NCI-H2107 (cell line): ENCODE measurements around the gene HIPK1.
"Not testable (repeated sequence)": the region's sequence is repeated elsewhere in the genome, so short reads cannot be mapped to it uniquely, and the experiment has no call there.

ENCODE experiments used
- DNase-seq: peaks from one replicate; lab custom pipeline; 2025; lab: John Stamatoyannopoulos, UW

HIPK1 gene

DNA sequence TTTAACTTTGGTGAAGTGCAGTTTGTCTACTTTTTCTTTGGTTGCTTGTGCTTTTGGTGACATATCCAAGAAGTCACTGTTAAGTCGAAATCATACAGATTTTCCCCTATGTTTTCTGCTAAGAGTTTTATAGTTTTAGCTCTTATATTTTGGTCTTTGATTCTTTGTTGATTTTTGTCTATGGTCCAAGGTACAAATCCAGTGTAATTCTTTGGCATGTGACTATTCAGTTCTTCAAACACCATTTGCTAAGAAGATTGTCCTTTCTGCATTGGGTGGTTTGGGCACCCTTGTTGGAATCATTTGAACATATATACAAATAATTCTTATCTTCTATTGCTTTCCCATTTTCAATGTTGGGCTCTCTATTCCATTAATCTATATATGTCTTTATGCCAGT, 16.2 kb downstream of the HIPK1 start:
- no peak for DNase-seq

DNA sequence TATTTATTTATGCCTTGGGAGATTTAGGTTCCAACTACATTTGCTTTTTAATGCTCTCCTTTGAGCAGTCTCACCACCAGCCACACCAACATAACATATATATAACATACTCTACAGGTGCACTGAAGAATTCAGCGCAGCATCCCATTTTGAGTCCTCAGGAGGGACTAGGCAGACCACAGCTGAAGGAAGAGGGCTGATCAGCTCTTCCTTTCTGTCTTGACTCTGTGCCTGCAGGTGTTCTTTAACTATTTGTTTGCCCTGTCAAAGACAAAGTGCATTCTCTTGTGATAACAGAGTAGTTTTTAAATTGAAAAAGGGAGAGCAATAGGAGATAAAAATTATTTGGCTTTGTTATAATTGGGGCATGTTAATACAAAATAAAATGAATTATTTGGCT, 17.0 kb downstream of the HIPK1 start:
- no peak for DNase-seq

DNA sequence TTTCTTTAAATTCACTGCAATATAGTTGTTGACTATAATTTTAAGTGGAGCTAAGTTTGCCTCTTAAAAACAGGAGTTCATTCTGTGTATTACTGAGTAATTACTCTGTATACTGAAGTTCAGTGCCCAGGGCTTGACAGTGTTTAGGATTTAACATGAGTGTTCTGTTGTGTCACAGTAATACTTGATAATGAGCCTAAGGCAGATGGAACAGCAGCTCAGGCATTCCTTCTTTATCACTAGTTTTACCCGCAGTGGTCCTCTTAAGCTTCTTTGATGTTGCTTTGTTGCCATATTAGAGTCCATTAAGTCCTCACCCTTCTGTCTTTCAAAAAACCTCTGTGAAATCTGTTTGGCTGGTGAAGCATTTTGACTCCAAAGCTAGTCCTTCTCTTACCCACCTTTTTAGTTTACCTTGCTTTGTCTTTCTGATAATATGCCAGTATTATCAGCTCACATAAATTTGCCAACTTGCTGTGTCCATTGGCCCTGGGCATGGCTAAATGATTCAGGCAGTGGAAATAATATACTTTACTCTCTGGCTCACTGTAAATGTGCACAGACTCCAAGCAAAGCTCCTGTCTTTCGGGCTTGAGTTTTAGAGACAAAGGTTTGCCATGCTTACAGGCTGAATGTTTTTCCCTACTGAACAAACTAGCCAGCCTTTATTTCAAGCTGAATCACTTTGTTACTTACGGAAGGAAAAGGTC, 17.7 kb downstream of the HIPK1 start:
- no peak for DNase-seq

DNA sequence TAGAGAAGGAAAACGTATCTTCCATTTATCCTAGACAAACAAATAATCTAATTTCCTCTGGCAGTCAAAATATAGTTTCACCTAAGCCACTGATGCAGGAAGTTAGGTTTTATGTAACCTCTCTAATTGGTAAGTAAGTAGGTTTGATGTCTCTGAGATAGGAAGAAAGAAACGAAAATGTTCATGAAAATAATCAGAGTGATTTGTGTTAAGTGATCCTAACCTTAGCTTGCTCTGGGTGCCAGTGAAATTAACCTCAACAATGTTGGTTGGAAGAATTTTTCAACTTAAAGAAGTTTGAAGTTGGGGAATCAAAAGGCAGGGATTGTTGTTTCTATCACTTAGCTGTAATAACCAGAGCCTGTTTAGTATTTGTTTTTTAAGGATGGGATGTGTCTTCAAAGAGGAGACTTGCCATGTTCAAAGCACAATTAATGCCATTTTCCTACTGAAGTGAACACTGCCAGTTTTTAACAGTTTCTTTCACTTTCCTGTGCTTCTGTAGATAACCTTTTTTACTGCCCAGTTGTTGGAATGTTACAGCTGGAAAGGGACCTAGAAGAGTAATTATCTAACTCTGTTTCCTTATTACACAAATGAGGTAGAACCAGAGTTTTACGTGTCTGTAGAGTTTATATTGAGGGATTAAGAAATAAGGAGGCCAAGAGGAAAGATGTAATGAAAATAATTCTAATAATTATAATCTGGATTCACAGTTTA, 18.4 kb downstream of the HIPK1 start:
- DNase-seq = no peak

DNA sequence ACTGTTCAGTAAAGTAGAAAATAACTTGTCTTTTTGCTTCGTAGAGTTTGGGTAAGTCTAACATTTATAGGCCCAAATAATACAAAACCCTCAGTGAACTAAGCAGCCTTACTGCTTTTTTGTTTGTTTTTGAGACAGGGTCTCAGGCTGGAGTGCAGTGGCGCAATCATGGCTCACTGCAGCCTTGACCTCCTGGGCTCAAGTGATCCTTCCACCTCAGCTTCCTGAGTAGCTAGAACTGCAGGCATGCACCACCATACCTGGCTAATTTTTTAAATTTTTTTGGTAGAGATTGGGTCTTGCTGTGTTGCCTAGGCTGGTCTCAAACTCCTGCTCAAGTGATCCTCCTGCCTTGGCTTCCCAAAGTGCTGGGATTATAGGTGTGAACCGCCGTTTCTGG, 19.0 kb downstream of the HIPK1 start:
- not testable (repeated sequence) for DNase-seq

DNA sequence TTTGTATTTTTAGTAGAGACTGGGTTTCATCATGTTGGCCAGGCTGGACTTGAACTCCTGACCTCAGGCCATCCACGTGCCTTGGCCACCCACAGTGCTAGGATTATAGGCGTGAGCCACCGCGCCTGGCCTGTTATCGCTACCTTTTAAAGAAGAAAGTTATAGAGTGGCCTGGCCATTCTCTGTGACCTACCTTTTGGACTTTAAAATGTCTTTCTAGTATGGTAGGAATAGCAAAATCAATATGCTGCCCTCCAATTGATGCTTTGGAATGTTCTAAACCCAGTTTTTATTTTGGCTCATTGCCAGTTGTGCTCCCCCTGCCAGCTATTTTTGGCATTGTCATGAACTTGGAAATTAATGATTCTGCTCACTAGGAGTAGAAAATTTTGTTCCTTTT, 19.9 kb downstream of the HIPK1 start:
- no peak for DNase-seq

DNA sequence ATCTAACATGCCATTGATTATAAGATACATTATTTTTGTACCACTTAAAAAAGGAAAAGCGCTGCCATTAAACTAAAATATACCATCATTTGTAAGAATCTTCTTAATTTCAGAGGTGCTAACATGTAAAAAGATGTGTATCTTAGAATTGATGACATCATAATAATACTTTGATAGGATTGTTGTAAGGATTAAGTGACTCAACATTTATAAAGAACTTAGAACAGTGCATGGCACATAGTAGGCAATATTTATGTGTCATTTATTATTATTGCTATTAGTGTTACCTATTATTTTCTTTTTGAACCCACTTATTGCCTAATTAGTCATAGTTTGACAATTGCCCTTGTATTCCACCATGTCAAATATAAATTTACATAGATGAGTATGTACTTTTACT, 21.8 kb downstream of the HIPK1 start:
- no peak for DNase-seq

DNA sequence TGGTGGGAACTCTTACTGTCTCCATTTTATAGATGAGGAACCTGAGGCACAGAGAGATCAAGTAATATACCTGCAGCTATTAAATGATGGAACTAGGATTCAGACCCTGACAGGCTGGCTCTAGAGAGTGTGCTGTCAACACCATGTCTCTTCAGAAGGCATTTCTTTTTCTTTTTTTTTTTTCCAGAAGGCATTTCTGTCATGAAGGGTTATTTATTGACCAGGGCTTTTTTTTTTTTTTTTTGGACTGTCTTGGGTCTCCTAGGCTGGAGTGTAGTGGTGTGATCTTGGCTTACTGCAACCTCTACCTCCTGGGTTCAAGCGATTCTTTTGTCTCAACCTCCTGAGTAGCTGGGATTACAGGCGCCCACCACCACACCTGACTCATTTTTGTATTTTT, 22.6 kb downstream of the HIPK1 start:
- DNase-seq = no peak

DNA sequence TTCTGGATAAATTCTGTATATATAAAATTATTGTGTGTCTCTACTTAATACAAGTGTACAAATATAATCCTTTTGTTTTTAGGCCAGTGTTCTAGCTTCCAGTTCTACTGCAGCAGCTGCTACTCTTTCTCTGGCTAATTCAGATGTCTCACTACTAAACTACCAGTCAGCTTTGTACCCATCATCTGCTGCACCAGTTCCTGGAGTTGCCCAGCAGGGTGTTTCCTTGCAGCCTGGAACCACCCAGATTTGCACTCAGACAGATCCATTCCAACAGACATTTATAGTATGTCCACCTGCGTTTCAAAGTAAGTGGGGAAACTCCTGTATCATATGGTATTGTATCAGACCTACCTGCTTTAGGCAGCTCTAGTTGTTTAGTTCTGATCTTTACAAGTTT, 28.9 kb downstream of the HIPK1 start:
- no peak for DNase-seq

DNA sequence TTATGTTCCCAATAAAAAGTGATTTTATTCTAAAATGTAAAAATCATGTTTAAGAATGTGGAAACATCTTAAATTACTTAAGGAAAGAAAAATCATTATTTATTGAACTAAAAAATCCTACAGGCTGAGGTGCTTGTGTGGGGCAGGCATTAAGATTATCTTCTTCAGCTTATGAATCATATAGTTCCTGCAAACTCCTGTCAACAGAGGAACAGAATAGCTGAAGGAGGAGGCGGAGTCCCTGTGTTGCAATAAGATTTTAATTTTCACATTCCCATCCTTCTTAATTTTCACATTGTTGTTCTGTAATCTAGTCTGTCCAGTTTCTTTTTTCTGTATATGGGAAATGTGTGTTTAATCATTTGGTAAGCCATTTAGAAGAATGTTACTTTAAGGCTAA, 29.6 kb downstream of the HIPK1 start:
- DNase-seq = no peak

DNA sequence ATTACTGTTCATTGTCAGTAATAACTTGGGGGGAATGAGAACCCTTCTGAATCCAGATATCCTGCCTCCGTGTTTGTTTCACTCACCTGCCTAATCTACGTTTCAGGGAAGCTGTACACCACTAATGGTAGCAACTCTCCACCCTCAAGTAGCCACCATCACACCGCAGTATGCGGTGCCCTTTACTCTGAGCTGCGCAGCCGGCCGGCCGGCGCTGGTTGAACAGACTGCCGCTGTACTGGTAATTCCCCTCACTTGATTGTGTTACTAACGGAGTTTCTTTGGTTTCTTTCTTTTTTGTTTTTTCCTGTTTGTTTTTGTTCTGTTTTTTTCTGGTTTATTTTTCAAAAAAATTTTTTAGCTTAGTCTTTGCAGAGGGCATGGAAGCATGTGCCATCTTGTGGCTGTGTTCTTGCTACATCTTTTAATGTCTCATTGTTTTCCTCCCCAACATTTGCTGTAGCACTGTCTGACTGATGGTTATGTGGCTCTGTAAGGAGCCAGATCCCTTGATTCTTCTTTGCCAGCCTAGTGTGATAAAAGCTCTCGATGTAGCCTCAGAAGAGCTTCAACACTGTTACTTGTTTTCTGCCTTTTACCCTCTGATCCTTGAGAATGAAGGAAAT, 34.3 kb downstream of the HIPK1 start:
- no peak for DNase-seq

DNA sequence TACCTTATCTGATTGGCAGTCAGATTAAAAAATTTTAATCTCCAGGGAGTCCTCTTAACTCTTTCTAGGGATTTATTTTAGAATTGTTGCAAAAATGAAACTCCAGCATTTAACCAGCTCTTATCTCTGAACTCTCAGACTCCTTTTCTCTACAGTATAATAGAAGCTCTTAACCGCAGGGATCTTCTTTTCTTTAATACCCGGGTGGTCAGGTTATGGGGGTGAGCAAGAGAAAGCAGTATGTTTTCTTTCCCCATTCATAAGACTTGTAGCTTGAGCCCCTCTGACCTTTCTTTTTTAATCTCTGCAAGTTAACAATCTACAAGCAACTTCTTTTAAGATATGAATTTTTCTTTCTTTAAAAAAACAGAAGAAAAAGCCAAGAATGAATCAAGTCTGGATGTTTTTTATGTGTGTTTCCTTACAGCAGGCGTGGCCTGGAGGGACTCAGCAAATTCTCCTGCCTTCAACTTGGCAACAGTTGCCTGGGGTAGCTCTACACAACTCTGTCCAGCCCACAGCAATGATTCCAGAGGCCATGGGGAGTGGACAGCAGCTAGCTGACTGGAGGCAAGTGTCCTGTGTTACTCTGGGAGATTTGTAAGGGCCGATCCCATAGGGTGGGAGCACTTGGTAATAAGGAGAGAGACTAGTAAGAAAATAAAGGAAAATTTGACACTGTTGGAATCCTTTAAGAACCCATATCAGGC, 36.7 kb downstream of the HIPK1 start:
- no peak for DNase-seq

DNA sequence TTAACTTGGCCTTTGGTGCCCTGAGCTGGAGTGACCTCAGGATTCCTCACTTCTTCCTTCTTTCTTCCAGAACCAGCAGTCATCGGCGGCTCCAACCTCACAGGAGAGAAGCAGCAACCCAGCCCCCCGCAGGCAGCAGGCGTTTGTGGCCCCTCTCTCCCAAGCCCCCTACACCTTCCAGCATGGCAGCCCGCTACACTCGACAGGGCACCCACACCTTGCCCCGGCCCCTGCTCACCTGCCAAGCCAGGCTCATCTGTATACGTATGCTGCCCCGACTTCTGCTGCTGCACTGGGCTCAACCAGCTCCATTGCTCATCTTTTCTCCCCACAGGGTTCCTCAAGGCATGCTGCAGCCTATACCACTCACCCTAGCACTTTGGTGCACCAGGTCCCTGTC, 43.8 kb downstream of the HIPK1 start:
- no peak for DNase-seq

DNA sequence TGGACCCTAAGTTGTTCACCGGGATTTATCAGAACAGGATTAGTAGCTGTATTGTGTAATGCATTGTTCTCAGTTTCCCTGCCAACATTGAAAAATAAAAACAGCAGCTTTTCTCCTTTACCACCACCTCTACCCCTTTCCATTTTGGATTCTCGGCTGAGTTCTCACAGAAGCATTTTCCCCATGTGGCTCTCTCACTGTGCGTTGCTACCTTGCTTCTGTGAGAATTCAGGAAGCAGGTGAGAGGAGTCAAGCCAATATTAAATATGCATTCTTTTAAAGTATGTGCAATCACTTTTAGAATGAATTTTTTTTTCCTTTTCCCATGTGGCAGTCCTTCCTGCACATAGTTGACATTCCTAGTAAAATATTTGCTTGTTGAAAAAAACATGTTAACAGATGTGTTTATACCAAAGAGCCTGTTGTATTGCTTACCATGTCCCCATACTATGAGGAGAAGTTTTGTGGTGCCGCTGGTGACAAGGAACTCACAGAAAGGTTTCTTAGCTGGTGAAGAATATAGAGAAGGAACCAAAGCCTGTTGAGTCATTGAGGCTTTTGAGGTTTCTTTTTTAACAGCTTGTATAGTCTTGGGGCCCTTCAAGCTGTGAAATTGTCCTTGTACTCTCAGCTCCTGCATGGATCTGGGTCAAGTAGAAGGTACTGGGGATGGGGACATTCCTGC, 46.2 kb downstream of the HIPK1 start:
- DNase-seq = no peak

DNA sequence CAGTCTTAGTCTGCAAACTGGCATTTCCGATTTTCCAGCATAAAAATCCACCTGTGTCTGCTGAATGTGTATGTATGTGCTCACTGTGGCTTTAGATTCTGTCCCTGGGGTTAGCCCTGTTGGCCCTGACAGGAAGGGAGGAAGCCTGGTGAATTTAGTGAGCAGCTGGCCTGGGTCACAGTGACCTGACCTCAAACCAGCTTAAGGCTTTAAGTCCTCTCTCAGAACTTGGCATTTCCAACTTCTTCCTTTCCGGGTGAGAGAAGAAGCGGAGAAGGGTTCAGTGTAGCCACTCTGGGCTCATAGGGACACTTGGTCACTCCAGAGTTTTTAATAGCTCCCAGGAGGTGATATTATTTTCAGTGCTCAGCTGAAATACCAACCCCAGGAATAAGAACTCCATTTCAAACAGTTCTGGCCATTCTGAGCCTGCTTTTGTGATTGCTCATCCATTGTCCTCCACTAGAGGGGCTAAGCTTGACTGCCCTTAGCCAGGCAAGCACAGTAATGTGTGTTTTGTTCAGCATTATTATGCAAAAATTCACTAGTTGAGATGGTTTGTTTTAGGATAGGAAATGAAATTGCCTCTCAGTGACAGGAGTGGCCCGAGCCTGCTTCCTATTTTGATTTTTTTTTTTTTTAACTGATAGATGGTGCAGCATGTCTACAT, 47.6 kb downstream of the HIPK1 start:
- DNase-seq = no peak

DNA sequence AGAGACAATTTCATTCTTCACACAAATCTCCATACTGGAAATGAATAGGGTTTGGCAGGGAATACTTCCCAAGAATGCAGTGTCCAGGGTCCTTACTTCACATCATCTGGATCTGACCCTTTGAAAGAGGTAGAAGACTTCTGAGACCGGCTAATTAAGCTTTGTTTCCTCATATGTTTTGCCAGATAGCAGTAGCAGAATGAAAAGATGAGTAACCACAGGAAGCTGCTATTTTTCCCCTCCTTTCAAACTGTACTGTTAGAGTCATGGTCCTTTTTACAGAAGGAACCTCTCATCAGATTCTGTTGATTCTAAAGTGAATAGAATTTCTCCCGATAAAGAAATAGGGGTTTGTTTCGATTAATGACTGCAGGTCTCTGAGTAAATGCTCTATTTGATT, 48.8 kb downstream of the HIPK1 start:
- DNase-seq = no peak

DNA sequence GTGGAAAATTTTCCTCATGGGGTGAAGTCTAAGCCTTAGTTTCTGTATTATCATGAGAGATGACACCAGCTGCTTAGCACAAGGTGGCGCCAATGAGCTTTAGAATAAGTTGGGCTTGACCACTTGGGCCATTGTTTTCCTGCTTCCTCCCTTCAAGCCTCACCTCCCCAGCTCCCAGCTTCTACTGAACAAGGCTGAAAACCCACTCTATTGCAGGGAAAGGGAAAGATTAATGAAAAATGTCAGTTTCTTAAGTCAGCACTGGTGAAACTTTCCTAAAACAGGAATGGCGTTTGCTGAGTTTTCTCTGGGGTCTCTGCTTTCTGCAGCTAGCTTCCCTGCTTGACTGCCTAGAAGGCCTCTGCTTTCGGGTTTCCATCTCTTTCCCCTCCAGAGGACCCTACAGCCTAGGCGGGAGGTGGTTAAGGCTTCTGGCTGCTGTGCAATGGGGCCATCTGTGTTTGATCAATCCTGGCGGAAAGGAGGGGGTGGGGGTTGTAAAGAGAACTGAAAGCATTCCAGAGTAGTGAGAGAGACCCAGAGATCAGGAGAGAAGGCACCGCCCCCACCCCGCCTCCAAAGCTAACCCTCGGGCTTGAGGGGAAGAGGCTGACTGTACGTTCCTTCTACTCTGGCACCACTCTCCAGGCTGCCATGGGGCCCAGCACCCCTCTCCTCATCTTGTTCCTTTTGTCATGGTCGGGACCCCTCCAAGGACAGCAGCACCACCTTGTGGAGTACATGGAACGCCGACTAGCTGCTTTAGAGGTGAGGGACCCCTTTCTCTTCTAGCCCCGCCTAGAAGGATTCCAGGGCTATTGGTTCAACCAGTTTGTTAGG, 50.0 kb downstream of the HIPK1 start, which contains the start of gene OLFML3:
Gene OLFML3, plus strand, starts transcription at position 612 of the 840 bp plus-strand sequence. Its CDS starts 43 bp downstream, at position 655.
- peak; percentile 61 for DNase-seq

DNA sequence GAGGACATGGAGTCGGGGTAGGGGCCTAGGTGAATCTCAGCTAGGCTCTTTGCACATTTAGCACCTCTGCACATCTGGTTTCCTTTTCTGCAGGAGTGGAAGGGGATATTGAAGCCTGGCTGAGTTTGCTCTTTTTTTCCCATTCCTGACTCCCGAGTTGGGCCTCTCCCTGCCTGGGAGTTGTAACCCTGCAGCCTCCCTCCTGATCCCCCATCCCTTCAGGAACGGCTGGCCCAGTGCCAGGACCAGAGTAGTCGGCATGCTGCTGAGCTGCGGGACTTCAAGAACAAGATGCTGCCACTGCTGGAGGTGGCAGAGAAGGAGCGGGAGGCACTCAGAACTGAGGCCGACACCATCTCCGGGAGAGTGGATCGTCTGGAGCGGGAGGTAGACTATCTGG, 51.0 kb downstream of the HIPK1 start:
- no peak for DNase-seq

DNA sequence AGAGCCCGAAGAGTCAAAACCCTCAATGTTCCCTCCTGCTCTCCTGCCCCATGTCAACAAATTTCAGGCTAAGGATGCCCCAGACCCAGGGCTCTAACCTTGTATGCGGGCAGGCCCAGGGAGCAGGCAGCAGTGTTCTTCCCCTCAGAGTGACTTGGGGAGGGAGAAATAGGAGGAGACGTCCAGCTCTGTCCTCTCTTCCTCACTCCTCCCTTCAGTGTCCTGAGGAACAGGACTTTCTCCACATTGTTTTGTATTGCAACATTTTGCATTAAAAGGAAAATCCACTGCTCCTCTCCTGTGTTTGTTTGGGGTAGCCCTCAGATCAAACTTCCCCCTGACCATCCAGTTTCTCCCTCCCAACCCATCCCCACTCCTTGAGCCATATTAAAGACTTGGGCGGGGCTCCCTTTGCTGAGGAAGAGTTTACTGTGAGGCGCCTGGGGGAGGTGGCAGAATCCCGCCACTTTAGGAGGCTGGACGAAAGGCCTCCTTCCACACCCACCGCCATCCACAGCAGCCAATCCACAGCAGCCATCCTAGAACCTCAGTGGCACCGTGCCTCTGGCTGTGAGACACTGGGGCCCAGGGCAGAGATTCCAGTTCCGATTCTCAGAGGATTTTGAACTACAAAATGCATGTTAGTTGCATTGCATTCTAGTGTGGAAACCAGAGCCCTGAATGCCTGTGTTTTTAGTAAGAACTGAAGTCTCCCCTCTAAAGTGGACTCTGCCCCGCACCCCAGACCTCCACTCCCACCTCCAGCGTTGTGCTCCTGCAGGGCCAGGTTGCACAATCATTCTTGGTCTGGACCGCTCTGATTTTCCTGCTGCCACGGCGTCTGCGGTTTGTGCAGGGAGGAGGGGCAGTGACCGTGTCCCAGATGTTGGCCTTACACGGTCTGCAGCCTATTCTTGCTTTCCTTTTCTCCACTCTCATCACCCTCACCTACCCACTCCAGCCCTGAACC, 53.1 kb downstream of the HIPK1 start:
- no peak for DNase-seq
